Liver (tissue), 9 donors: ENCODE measurements around the gene RPS6KA2. TPM values are rescaled to one million over a fixed set of nuclear protein-coding genes. Genes with fewer than 3 reads are reported as not detected.

Experiments
- DNase-seq: peaks from one replicate; pipeline ENCODE4 v3.0.0-alpha.2; 2017; ENCODE audit warnings: low spot score
- H3K27ac ChIP-seq, 2 donors: one replicate each; pipeline ENCODE4 v1.7.0; 2013; ENCODE audit warnings: inconsistent platforms in 2 of 2, low read length in 2 of 2, control low read depth in 1 of 2, low read depth in 1 of 2, mild to moderate bottlenecking in 1 of 2
- H3K27me3 ChIP-seq, 4 donors: one replicate each; pipeline versions ENCODE4 v1.6.1 to v1.7.0; 2013; ENCODE audit warnings: low read length in 3 of 4, inconsistent platforms in 1 of 4, mild to moderate bottlenecking in 1 of 4, moderate library complexity in 1 of 4; ENCODE audit not compliant: control insufficient read depth in 4 of 4, insufficient read depth in 4 of 4
- H3K36me3 ChIP-seq, 4 donors: one replicate each; pipeline versions ENCODE4 v1.6.1 to v1.7.0; 2013; ENCODE audit warnings: low read length in 3 of 4, mild to moderate bottlenecking in 3 of 4, low read depth in 1 of 4, moderate library complexity in 1 of 4; ENCODE audit not compliant: control insufficient read depth in 4 of 4, insufficient read depth in 3 of 4
- H3K4me1 ChIP-seq, 4 donors: one replicate each; pipeline versions ENCODE4 v1.6.1 to v1.7.0; 2013; ENCODE audit warnings: low read length in 3 of 4, mild to moderate bottlenecking in 3 of 4, moderate library complexity in 1 of 4; ENCODE audit not compliant: control insufficient read depth in 4 of 4, insufficient read depth in 4 of 4
- H3K4me3 ChIP-seq, 3 donors: one replicate each; pipeline versions ENCODE4 v1.6.1 to v1.7.0; 2013; ENCODE audit warnings: low read length in 3 of 3, control low read depth in 1 of 3, low read depth in 1 of 3, mild to moderate bottlenecking in 1 of 3
- H3K9ac ChIP-seq, 2 donors: one replicate each; pipeline ENCODE4 v1.7.0; 2013; ENCODE audit warnings: low read length in 2 of 2, mild to moderate bottlenecking in 2 of 2, moderate library complexity in 2 of 2, control low read depth in 1 of 2, low read depth in 1 of 2
- H3K9me3 ChIP-seq, 4 donors: one replicate each; pipeline versions ENCODE4 v1.6.1 to v1.7.0; 2013; ENCODE audit warnings: low read length in 3 of 4; ENCODE audit not compliant: control insufficient read depth in 4 of 4
- ATF3 ChIP-seq: IDR thresholded peaks from 2 replicates; pipeline ENCODE4 v1.6.1; 2016; ENCODE audit warnings: antibody characterized with exemption
- EGR1 ChIP-seq, 2 donors: IDR thresholded peaks; 2 replicates each; pipeline ENCODE4 v1.6.1; 2016 to 2018; ENCODE audit warnings: antibody characterized with exemption in 2 of 2, low read depth in 2 of 2
- FOXA1 ChIP-seq: IDR thresholded peaks from 2 replicates; pipeline ENCODE4 v1.6.1; 2016; ENCODE audit warnings: antibody characterized with exemption
- FOXA2 ChIP-seq: IDR thresholded peaks from 2 replicates; pipeline ENCODE4 v1.6.1; 2016; ENCODE audit warnings: antibody characterized with exemption
- GABPA ChIP-seq, 2 donors: IDR thresholded peaks in 1 of 2; conservative IDR thresholded peaks in 1 of 2; 2 replicates each; pipeline ENCODE4 v1.6.1; 2016; ENCODE audit warnings: antibody characterized with exemption in 2 of 2, mild to moderate bottlenecking in 1 of 2, moderate library complexity in 1 of 2
- HNF4A ChIP-seq, 2 donors: conservative IDR thresholded peaks; 2 replicates each; pipeline ENCODE4 v1.6.1; 2016; ENCODE audit warnings: antibody characterized with exemption in 2 of 2, mild to moderate bottlenecking in 2 of 2
- HNF4G ChIP-seq: IDR thresholded peaks from 2 replicates; pipeline ENCODE4 v1.6.1; 2016; ENCODE audit warnings: antibody characterized with exemption
- JUND ChIP-seq, 2 donors: IDR thresholded peaks; 2 replicates each; pipeline ENCODE4 v1.6.1; 2016; ENCODE audit warnings: antibody characterized with exemption in 2 of 2
- MAX ChIP-seq: IDR thresholded peaks from 2 replicates; pipeline ENCODE4 v1.6.1; 2016; ENCODE audit warnings: antibody characterized with exemption
- NR2F2 ChIP-seq: IDR thresholded peaks from 2 replicates; pipeline ENCODE4 v1.6.1; 2016; ENCODE audit warnings: antibody characterized with exemption
- RAD21 ChIP-seq, 2 donors: IDR thresholded peaks; 2 replicates each; pipeline ENCODE4 v1.6.1; 2016; ENCODE audit warnings: antibody characterized with exemption in 2 of 2, mild to moderate bottlenecking in 2 of 2
- REST ChIP-seq: IDR thresholded peaks from 2 replicates; pipeline ENCODE4 v1.6.1; 2016; ENCODE audit warnings: antibody characterized with exemption, mild to moderate bottlenecking
- RXRA ChIP-seq, 2 donors: IDR thresholded peaks; 2 replicates each; pipeline ENCODE4 v1.6.1; 2017 to 2018; ENCODE audit warnings: antibody characterized with exemption in 2 of 2, mild to moderate bottlenecking in 1 of 2
- SP1 ChIP-seq: IDR thresholded peaks from 2 replicates; pipeline ENCODE4 v1.6.1; 2018; ENCODE audit warnings: antibody characterized with exemption, mild to moderate bottlenecking
- TAF1 ChIP-seq: conservative IDR thresholded peaks from 2 replicates; pipeline ENCODE4 v1.6.1; 2016; ENCODE audit warnings: antibody characterized with exemption, mild to moderate bottlenecking
- YY1 ChIP-seq: IDR thresholded peaks from 2 replicates; pipeline ENCODE4 v1.6.1; 2016; ENCODE audit warnings: antibody characterized with exemption, mild to moderate bottlenecking
- WGBS: extraction: QIAGEN DNeasy Blood & Tissue Kit; methylation state at CpG from one replicate; pipeline ENCODE4 v1.1.7; 2013; 5-methylcytosine and 5-hydroxymethylcytosine counted together
- polyA plus RNA-seq, 2 donors: library from polyadenylated mRNA; stranded (reverse) in 1 of 2; unstranded in 1 of 2; fragments of 200-250 nt in 1 of 2; fragments of >200 nt in 1 of 2; fragmentation: Nextera tagmentation in 1 of 2; extraction: Ambion mirVana in 1 of 2; gene quantifications; one replicate each; pipeline versions ENCODE4 v1.2.1 to v1.2.3, GENCODE V29; 2013 to 2015
- total RNA-seq, 2 donors: library from RNA; depleted of rRNA; stranded (reverse); fragments of >200 nt; gene quantifications; one replicate each; pipeline ENCODE4 v1.2.3, GENCODE V29; 2014
- TF ChIP-seq, protein P1 (sequence below): fragments of 150-350 bp; IDR thresholded peaks from 2 replicates; pipeline ENCODE4 v1.5.1; 2017; ENCODE audit warnings: improper control_type of control experiment, low read depth, low read length; ENCODE audit not compliant: missing input control
- donor health status: healthy.
- donor health status: healthy.
- donor health status: healthy.
- donor health status: healthy.
- donor health status: healthy.

Gene RPS6KA2
- total and polyA plus RNA-seq, 4 donors, result 2.5 to 9.0 (median 5.0) TPM

DNA sequence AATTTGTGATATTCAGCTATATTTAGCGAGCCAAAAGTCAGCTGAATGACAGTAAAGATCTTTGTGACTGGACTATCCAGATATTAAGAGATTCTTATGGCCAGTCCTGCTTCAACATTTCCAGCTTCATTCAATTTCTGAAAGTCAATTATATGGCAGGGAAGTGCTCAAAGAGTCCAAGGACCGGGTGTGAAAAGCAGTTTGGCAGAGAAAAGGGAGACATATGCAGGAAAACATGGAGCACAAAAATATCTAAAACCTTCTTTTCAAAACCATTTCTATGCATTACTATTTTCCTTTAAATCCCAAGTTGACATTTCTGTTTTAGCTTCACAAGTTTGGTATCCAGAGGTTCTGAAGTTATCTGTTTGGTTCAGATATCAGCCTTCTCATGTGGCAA is 249.3 kb downstream of the RPS6KA2 start:
- TF ChIP-seq NR2F2, result no peak
- no peak for TF ChIP-seq ATF3
- TF ChIP-seq REST, result no peak
- no peak for TF ChIP-seq HNF4A (conservative IDR thresholded peaks at IDR 0.05)
- no peak for TF ChIP-seq FOXA2
- TF ChIP-seq YY1, result no peak
- TF ChIP-seq RXRA (IDR thresholded peaks at IDR 0.05), result no peak
- TF ChIP-seq FOXA1, result no peak
- no peak for TF ChIP-seq TAF1
- no peak for TF ChIP-seq JUND (IDR thresholded peaks at IDR 0.05)
- no peak for TF ChIP-seq EGR1 (IDR thresholded peaks at IDR 0.05; ENCODE audit: low read depth in 2 of 2)
- no peak for TF ChIP-seq SP1
- no peak for TF ChIP-seq HNF4G
- no peak for TF ChIP-seq MAX
- H3K4me1 ChIP-seq, result peaks cover 7 to 32% (median 27%) of the 10 kb centered on the region in 4 donors
- no peaks in the 10 kb centered on the region for H3K36me3 ChIP-seq
- H3K9ac ChIP-seq, result no peak overlapping the region
- H3K4me3 ChIP-seq, result no peak overlapping the region
- H3K27ac ChIP-seq, result no peak overlapping the region
- H3K27me3 ChIP-seq, result no peaks in the 10 kb centered on the region
- 73% methylated on average over 2 of the region's 2 CpGs for WGBS
- no peaks in the 10 kb centered on the region for H3K9me3 ChIP-seq
- DNase-seq, result no peak

DNA sequence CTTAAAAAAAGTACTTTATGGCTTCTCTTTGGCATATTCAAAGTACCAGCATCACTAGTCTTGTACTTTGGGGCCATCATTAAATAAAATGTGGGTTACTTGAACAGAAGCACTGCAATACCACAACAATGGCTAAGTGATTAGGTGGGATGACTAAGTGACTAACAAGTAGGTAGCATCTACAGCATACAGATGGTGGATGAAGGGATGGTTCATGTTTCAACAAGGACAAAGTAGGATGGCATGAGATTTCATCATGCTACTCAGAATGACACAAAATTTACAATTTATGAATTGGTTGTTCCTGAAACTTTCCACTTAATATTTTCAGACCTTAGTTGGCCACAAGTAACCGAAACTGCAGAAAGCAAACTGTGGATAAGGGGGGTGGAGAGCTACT is 252.0 kb downstream of the RPS6KA2 start:
- WGBS, result 97% methylated on average over 1 of the region's 1 CpG
- DNase-seq, result no peak
- TF ChIP-seq YY1 (no peak), NR2F2 (no peak), HNF4A (conservative IDR thresholded peaks at IDR 0.05) (no peak), GABPA (IDR thresholded peaks at IDR 0.05 in 1 of 2, conservative IDR thresholded peaks at IDR 0.05 in 1 of 2) (no peak), RAD21 (IDR thresholded peaks at IDR 0.05) (no peak)
- TF ChIP-seq, protein P1, sequence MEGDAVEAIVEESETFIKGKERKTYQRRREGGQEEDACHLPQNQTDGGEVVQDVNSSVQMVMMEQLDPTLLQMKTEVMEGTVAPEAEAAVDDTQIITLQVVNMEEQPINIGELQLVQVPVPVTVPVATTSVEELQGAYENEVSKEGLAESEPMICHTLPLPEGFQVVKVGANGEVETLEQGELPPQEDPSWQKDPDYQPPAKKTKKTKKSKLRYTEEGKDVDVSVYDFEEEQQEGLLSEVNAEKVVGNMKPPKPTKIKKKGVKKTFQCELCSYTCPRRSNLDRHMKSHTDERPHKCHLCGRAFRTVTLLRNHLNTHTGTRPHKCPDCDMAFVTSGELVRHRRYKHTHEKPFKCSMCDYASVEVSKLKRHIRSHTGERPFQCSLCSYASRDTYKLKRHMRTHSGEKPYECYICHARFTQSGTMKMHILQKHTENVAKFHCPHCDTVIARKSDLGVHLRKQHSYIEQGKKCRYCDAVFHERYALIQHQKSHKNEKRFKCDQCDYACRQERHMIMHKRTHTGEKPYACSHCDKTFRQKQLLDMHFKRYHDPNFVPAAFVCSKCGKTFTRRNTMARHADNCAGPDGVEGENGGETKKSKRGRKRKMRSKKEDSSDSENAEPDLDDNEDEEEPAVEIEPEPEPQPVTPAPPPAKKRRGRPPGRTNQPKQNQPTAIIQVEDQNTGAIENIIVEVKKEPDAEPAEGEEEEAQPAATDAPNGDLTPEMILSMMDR, result no peak
- no peak overlapping the region for H3K9ac ChIP-seq
- H3K4me1 ChIP-seq, result peaks cover 7 to 22% (median 20%) of the 10 kb centered on the region in 4 donors
- no peaks in the 10 kb centered on the region for H3K36me3 ChIP-seq
- no peak overlapping the region for H3K27ac ChIP-seq
- H3K9me3 ChIP-seq, result no peaks in the 10 kb centered on the region
- H3K27me3 ChIP-seq, result no peaks in the 10 kb centered on the region
- H3K4me3 ChIP-seq, result no peak overlapping the region
